ENCODE results near the gene ANKRD33.

ANKRD33 gene

DNA sequence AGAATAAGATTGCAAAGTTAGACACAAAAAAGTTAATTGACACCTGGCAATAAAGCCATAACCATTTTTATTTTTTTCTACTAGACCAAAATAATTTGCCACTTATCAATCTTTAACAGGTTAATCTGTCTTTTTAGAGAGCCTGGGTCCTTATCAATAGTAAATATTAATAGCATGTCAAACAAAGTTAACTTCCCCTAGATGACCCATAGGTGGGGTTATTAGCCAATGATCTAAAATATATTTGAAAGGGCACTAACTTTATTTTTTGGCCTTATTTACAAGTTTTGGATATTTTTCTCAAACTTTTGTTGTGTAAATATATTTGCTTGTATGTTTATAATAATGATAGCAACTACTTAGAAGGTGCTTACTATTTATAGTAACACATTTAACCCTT is 3.9 kb downstream of the ANKRD33 start:
- Mint-ChIP-seq H3K9me3 (no peaks in the 10 kb centered on the region), H3K4me1 (ENCODE audit: low read depth in 2 of 2) (peaks cover 0 to 1% of the 10 kb centered on the region in 2 donors), H3K27me3 (peaks cover 22 to 81% of the 10 kb centered on the region in 2 donors), H3K4me3 (no peak overlapping the region), H3K36me3 (ENCODE audit: insufficient read depth) (no peaks in the 10 kb centered on the region), H3K27ac (no peak overlapping the region)
- DNase-seq (no peak), ATAC-seq (replicated peaks) (no peak)

DNA sequence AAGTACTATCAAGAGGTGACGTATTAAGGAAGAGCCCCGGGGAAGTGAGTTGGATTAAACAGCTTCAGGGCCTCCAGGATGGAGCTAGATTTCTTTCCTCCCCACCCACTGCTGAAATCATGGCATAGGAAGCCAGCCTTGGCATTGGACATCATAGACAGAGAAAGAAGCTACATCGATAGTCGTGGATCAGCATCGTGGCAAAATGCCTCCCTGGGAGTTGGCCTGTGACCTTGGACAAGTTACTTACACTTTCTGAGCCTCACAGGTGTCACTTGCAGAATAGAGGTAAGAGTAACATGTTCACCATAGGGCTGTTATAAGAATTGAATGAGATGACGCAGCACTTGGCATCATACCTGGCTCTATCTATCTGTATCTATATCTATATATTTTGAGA is 5.9 kb downstream of the ANKRD33 start:
- DNase-seq (no peak), ATAC-seq (replicated peaks) (no peak)
- no peaks in the 10 kb centered on the region for H3K36me3 Mint-ChIP-seq (ENCODE audit: insufficient read depth)
- H3K27ac Mint-ChIP-seq, result no peak overlapping the region
- H3K4me3 Mint-ChIP-seq, result no peak overlapping the region
- H3K4me1 Mint-ChIP-seq (ENCODE audit: low read depth in 2 of 2), result peaks cover 0 to 1% of the 10 kb centered on the region in 2 donors
- peaks cover 30 to 89% of the 10 kb centered on the region in 2 donors for H3K27me3 Mint-ChIP-seq
- no peaks in the 10 kb centered on the region for H3K9me3 Mint-ChIP-seq

DNA sequence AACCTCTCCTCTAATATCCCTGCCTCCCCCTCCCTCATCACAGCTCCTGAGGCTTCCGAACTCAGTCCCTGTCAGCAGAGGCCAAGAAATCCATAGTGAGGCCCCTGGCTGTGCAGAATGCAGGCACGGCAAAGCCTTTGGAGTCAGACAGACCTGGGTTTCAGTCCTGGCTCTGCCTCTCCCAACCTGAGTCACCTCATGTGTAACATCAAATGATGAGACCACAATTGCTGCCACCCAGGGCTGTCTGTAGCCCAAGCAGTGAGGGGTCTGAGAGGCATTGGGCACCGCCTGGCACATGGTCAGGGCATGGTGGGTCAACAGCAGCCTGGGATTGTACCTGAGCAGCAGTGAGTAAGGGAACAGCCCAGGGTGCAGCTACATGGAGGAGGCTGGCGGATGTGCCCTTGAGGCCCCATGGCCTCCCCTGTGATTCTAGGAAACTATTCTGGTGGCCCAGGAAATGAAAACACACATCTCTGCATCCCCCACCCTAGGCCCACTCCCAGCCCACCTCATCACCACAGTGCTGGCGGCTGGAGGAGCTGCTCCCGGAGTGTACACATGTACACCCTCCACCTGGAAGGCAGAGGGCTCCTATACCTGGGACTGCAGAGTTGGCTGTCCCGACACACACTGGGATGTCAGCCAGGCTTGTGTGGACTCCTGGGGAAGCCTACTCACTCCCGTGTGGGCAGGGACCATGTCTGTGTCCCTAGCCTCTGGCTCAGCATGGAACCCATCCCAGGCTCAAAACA is 7.7 kb downstream of the ANKRD33 start:
- ATAC-seq (replicated peaks), result no peak
- Mint-ChIP-seq H3K27ac (no peak overlapping the region), H3K9me3 (no peaks in the 10 kb centered on the region)

DNA sequence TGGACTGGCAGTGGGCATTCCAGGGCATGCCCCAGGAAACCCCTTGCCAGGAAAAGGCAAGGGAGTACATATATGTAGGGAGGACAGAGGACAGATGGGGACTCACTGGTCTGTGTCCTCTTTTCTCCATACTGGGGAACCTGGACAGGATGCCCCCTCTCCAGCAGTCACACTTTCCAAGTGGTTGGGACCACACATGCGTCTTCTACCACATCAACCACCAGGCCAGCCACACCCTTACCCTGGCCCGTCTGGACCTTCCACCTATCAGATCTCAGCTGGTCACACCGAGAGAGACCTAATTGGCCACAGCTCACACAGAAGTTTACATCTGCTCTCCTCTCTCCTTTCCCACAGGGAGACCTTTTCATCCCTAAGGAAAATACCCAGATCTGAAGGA is 8.3 kb downstream of the ANKRD33 start:
- Mint-ChIP-seq H3K27me3 (peaks cover 33 to 84% of the 10 kb centered on the region in 2 donors), H3K4me1 (ENCODE audit: low read depth in 2 of 2) (peaks cover 0 to 1% of the 10 kb centered on the region in 2 donors), H3K9me3 (no peaks in the 10 kb centered on the region), H3K36me3 (ENCODE audit: insufficient read depth) (no peaks in the 10 kb centered on the region), H3K27ac (no peak overlapping the region), H3K4me3 (no peak overlapping the region)
- no peak for DNase-seq
- ATAC-seq (replicated peaks), result no peak

More for the DNA sequence above, 7.7 kb downstream of the ANKRD33 start:
- peaks cover 0 to 1% of the 10 kb centered on the region in 2 donors for H3K4me1 Mint-ChIP-seq (ENCODE audit: low read depth in 2 of 2)
- no peak overlapping the region for H3K4me3 Mint-ChIP-seq
- peaks cover 30 to 86% of the 10 kb centered on the region in 2 donors for H3K27me3 Mint-ChIP-seq
- no peaks in the 10 kb centered on the region for H3K36me3 Mint-ChIP-seq (ENCODE audit: insufficient read depth)
- DNase-seq, result no peak

DNA sequence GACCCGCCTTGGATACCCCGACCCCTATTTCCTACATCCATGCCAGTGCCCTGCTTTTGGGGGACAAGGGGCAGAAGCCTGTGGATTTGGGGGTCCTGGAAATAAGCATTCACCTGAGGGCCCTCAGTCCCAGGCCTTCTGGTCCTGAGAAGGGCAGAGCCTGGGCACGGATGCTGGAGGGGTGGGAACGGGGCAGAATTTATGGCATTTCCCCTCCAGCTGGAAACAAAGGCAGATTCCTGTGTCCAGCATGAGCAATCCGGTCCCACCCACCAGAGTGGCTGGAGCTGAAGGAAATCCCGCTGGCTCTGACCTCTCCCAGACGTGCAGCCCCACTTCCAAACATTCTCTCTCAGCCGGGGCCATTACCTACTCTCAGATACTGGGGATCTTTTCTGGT is 9.3 kb downstream of the ANKRD33 start:
- peaks cover 40 to 90% of the 10 kb centered on the region in 2 donors for H3K27me3 Mint-ChIP-seq
- H3K9me3 Mint-ChIP-seq, result no peaks in the 10 kb centered on the region
- no peaks in the 10 kb centered on the region for H3K36me3 Mint-ChIP-seq (ENCODE audit: insufficient read depth)
- DNase-seq (no peak), ATAC-seq (replicated peaks) (no peak)
- H3K27ac Mint-ChIP-seq, result no peak overlapping the region
- peaks cover 0 to 1% of the 10 kb centered on the region in 2 donors for H3K4me1 Mint-ChIP-seq (ENCODE audit: low read depth in 2 of 2)
- no peak overlapping the region for H3K4me3 Mint-ChIP-seq

DNA sequence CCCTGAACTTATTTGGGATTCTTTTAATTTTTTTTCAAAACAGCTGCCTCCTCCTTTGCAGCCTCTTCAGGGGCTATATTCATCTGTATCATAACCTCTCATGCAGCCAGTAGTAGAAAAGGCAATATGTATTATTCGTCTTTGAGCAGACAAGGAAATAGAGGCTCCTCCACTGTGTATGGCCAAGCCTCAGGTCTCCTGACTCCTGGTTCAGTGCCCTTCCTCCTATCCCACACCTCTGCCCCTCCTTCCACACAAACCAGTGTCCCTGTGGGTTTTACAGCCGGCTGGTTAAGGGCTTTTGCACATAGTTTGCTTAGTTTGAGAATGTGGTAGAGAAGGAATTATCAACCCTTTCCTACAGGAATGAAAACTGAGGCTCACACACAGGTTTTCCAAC is 10.6 kb downstream of the ANKRD33 start:
- no peak for DNase-seq
- Mint-ChIP-seq H3K4me3 (no peak overlapping the region), H3K36me3 (ENCODE audit: insufficient read depth) (peaks cover 5% of the 10 kb centered on the region), H3K9me3 (no peaks in the 10 kb centered on the region), H3K4me1 (ENCODE audit: low read depth in 2 of 2) (peaks cover 0 to 1% of the 10 kb centered on the region in 2 donors), H3K27ac (no peak overlapping the region), H3K27me3 (peaks cover 33 to 77% of the 10 kb centered on the region in 2 donors)
- ATAC-seq (replicated peaks), result no peak

DNA sequence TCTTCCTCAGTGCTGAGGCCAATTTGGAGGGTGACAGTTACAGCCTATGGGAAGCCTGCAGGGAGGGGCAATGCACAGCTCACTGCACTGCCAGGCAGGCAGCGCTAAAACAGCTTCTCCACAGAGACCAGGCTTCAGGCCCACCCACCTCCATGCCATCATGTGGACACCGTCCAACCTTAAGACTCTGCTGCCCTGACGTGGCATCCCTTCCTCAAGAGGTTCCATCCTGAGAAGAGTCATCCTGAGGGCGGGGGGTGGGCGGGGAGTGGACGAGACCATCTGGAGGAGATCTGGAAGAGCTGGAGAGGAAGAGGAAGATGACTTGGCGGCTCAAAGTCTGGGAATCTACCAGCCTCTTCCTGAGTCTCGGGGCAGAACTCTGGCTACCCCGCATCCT is 11.0 kb downstream of the ANKRD33 start:
- DNase-seq, result no peak

DNA sequence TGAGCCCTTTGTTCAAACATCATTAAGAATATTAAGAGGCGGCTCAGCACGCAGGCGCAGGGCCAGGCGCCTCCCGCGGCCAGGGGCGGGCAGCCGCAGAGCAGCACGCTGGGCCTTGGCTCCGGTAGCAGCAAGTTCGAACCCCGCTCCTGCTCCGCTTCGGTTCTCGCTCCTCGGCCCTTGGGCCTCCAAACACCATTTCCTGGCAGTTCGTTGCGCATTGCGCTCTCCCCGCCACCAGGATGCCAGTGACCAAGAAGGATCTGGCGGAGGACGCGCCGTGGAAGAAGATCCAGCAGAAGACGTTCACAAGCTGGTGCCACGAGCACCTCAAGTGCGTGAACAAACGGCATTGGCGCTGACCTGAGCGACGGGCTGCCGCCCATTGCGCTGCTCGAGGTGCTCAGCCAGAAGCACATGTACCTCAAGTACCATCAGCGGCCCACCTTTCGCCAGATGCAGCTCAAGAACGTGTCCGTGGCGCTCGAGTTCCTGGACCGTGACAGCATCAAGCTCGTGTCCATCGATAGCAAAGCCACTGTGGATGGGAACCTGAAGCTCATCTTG is 12.5 kb downstream of the ANKRD33 start:
- peaks cover 29 to 58% of the 10 kb centered on the region in 2 donors for H3K27me3 Mint-ChIP-seq
- H3K4me3 Mint-ChIP-seq, result no peak overlapping the region
- H3K4me1 Mint-ChIP-seq (ENCODE audit: low read depth in 2 of 2), result peaks cover 0 to 1% of the 10 kb centered on the region in 2 donors
- no peaks in the 10 kb centered on the region for H3K9me3 Mint-ChIP-seq
- H3K27ac Mint-ChIP-seq, result no peak overlapping the region
- DNase-seq, result no peak
- H3K36me3 Mint-ChIP-seq (ENCODE audit: insufficient read depth), result peaks cover 5% of the 10 kb centered on the region
- no peak for ATAC-seq (replicated peaks)

More for the DNA sequence above, 11.0 kb downstream of the ANKRD33 start:
- H3K4me3 Mint-ChIP-seq, result no peak overlapping the region
- H3K4me1 Mint-ChIP-seq (ENCODE audit: low read depth in 2 of 2), result peaks cover 0 to 1% of the 10 kb centered on the region in 2 donors
- peaks cover 5% of the 10 kb centered on the region for H3K36me3 Mint-ChIP-seq (ENCODE audit: insufficient read depth)
- peaks cover 33 to 73% of the 10 kb centered on the region in 2 donors for H3K27me3 Mint-ChIP-seq
- no peak overlapping the region for H3K27ac Mint-ChIP-seq
- no peak for ATAC-seq (replicated peaks)
- no peaks in the 10 kb centered on the region for H3K9me3 Mint-ChIP-seq

DNA sequence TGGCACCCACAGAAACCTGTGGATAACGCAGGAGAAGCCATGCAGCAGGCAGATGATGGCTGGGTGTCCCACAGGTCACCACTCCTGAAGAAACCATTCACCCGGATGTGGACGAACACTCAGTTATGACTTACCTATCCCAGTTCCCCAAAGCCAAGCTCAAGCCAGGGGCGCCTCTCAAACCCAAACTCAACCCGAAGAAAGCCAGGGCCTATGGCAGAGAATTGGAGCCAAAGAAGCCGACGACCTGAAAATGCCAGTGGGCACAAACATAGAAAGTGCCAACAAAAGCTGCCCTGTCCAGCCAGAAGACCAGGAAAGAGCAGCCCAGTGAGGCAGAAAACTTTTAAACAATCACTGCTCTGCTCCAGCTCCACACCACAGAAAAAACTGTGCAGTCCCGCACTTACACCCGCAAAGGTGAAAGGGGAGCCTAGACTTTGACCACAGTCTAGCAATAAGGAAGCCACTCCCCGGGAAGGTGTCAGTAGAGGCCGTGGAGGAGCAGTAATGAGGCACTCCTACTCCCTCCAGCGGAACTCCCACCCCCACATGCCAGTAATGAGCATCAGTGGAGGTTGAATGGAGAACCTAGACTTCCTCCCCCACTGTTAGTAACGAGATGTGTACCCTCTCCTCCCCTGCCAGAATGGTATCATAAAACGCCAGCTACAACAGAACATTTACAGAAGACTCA is 13.4 kb downstream of the ANKRD33 start:
- Mint-ChIP-seq H3K36me3 (ENCODE audit: insufficient read depth) (peaks cover 5% of the 10 kb centered on the region), H3K27ac (no peak overlapping the region), H3K4me3 (no peak overlapping the region), H3K4me1 (ENCODE audit: low read depth in 2 of 2) (no peaks in the 10 kb centered on the region), H3K27me3 (peaks cover 28 to 58% of the 10 kb centered on the region in 2 donors), H3K9me3 (no peaks in the 10 kb centered on the region)
- no peak for ATAC-seq (replicated peaks)
- no peak for DNase-seq

DNA sequence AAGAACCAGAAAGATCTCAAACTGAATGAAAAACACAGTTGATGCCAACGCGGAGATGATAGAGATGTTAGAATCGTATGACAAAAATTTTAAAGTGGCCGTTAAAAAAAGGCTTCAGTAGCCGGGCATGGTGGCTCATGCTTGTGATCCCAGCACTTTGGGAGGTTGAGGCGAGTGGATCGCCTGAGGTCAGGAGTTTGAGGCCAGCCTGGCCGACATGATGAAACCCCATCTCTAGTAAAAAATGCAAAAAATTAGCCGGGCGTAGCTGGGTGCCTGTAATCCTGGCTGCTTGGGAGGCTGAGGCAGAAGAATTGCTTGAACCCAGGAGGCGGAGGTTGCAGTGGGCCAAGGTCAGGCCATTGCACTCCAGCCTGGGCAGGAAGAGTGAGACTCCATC is 14.0 kb downstream of the ANKRD33 start:
- no peak overlapping the region for H3K4me3 Mint-ChIP-seq
- DNase-seq, result no peak
- H3K27ac Mint-ChIP-seq, result no peak overlapping the region
- no peak for ATAC-seq (replicated peaks)
- no peaks in the 10 kb centered on the region for H3K4me1 Mint-ChIP-seq (ENCODE audit: low read depth in 2 of 2)
- H3K36me3 Mint-ChIP-seq (ENCODE audit: insufficient read depth), result peaks cover 5% of the 10 kb centered on the region
- H3K9me3 Mint-ChIP-seq, result no peaks in the 10 kb centered on the region
- H3K27me3 Mint-ChIP-seq, result peaks cover 26 to 58% of the 10 kb centered on the region in 2 donors

DNA sequence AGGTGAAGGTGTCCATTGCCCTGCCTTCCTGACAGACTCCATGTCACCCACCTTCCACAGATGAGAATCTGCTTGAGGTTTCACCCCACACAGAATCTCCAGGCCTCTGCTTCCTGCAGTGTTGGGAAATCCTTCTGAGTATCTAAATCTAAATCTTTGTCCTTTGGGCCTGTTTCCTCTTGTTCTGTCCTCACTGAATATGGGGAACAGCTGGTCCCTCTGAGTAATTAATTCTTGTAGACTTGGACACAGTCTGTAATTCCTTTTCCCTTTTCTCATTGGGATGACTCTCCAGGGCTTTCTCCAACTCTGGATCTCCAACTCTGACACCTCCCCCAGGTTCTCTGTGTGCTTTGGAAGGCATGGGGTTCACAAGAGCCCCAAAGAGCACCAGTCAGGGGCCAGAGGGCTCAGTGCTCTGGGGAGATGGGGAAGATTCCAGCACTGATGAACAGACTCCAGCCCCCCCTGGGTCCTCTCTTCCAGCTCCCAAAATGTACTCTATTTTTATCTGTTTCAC is 17.1 kb downstream of the ANKRD33 start:
- Mint-ChIP-seq H3K9me3 (no peaks in the 10 kb centered on the region), H3K4me1 (ENCODE audit: low read depth in 2 of 2) (no peaks in the 10 kb centered on the region), H3K36me3 (ENCODE audit: insufficient read depth) (peaks cover 5% of the 10 kb centered on the region), H3K4me3 (no peak overlapping the region), H3K27me3 (peaks cover 32 to 57% of the 10 kb centered on the region in 2 donors), H3K27ac (no peak overlapping the region)
- DNase-seq (no peak), ATAC-seq (replicated peaks) (no peak)

DNA sequence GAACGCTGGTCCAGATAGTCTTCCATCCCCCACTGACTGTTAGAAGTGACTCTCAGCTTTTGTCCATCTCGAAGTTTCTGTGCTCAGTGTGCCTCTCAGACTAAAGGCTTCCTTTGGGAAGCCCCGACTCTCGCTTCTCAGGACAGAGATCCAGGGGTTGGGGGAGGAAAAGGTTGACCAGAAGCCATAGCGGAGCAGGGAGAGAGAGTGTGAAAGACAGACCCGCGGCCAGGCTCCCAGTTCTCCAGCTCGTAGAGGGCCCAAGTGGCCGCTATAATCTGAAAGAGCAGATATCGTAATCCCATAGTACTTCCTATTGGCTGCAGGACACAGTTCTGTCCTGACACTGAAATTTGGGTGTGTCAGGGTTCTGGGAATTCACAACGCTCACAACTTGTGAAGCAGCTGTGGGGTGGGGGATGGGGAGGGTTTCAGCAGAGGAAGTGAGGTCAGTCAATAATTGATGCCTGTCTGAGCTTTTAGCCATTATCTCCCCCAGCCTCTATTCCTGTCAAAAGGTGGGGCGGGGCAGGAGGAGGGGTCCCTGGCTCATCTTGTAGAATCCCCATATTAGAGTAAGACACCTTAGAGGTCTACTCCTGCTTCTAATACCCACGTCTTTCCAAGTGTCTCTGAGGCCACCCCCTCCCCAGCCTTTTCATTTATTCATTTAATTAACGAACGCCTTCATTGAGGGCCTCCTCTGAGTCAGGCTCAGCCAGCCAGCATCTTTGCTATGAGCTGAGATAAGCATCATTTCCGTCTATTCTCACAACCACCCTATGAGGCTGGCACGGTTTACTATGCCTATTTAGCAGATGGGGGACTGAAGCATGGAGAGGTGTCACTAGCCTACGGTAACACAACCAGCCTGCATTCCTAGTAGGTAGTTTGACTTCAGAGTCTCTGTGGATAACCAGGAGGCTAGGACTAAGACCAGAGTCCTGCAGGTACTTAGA is 17.8 kb downstream of the ANKRD33 start:
- H3K27me3 Mint-ChIP-seq, result peaks cover 32 to 57% of the 10 kb centered on the region in 2 donors
- H3K36me3 Mint-ChIP-seq (ENCODE audit: insufficient read depth), result peaks cover 8% of the 10 kb centered on the region
- DNase-seq (no peak), ATAC-seq (replicated peaks) (no peak)
- H3K9me3 Mint-ChIP-seq, result no peaks in the 10 kb centered on the region
- no peak overlapping the region for H3K4me3 Mint-ChIP-seq
- H3K4me1 Mint-ChIP-seq (ENCODE audit: low read depth in 2 of 2), result no peaks in the 10 kb centered on the region
- no peak overlapping the region for H3K27ac Mint-ChIP-seq

Data from effector memory CD8-positive, alpha-beta T cell (primary cell).